Tibial nerve (tissue), 4 donors: ENCODE results near the gene DFFB.

Experiments used
- CTCF ChIP-seq, 5 experiments: fragments of 200-600 bp in 3 of 5; fragments of 450-650 bp in 2 of 5; sonication (generic) in 3 of 5; IDR thresholded peaks; one replicate each; pipeline ENCODE4 v1.5.1; 2016 to 2019; ENCODE audit warnings: antibody characterized with exemption in 5 of 5, mild to moderate bottlenecking in 3 of 5, moderate library complexity in 2 of 5
- EP300 ChIP-seq, 2 donors: sonication (generic); formaldehyde crosslinking; IDR thresholded peaks; one replicate each; pipeline ENCODE4 v1.6.1; 2017; ENCODE audit warnings: antibody characterized with exemption in 2 of 2, mild to moderate bottlenecking in 1 of 2
- POLR2A ChIP-seq, 2 donors: fragments of 450-650 bp; IDR thresholded peaks; one replicate each; pipeline ENCODE4 v1.6.1; 2017; ENCODE audit warnings: antibody characterized with exemption in 2 of 2, mild to moderate bottlenecking in 2 of 2, moderate library complexity in 2 of 2

- TF ChIP-seq CTCF (IDR thresholded peaks at IDR 0.05) (no peak), POLR2A (IDR thresholded peaks at IDR 0.05) (no peak), EP300 (IDR thresholded peaks at IDR 0.05) (no peak)
These were observed 35.5 kb downstream of the DFFB start for GRCh38 chr1:3892748-3893147.
